ENCODE data around the gene CCND1.
"Not testable (repeated sequence)": the region's sequence is repeated elsewhere in the genome, so short reads cannot be mapped to it uniquely, and the experiment has no call there.

The CCND1 gene

GRCh38 chr11:69667619-69668604 lies 27.0 kb downstream of the CCND1 start:
- DNase-seq: no peak

DNA sequence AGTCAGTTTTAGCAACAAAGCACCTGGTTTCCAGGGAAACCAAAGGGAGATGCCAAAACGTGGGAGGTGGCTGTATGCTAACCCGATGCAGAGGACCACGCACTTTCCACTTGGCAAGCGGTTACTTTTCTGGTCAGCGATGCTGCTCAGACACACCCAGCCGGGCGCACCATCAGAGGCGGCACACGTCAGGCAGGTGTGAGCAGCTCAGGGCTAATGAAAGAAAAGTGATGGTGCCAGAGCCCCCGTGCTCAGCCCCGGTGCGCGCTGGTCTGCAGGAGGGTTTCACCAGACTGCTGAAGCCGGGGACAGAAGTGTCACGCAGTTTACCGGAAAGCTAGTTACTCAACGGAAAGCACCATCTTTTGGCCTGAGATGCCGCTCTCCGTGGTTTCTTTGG lies 28.5 kb downstream of the CCND1 start:
- no peak for DNase-seq

DNA sequence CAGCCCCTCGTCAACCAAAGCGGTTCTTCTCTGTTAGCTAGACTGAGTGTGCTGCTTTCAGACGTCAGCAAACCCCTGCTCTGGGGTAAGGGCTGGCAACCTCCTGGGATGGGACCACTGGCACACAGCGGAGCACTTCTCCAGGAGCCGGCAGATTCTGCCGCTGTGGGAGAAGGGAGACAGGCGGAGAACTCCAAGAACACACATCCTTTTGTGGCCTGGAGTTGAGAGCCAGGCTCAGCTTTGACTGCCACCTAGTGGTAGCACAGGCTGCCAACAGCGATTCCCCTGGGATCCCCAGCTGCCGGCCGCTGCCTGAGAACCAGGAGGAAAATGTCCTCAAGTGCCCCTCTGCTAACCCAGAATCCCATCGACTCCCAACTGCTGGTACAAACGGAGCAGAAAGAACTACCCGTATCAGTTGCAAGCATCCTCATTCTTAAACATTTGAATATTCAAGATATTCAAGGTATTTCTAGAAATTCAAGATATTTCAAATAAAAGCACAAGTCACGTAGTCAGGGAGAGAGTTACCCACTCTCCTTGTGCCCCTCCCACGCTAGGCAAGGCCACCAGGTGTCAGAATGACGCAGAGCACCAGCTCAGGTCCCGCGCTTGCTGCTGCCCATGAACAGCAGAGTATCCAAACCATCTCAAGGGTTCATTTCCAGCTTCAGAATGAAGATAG lies 29.3 kb downstream of the CCND1 start:
- DNase-seq: peak; percentile 66 to 91

GRCh38 chr11:69671734-69672465 lies 30.9 kb downstream of the CCND1 start:
- no peak for DNase-seq

DNA sequence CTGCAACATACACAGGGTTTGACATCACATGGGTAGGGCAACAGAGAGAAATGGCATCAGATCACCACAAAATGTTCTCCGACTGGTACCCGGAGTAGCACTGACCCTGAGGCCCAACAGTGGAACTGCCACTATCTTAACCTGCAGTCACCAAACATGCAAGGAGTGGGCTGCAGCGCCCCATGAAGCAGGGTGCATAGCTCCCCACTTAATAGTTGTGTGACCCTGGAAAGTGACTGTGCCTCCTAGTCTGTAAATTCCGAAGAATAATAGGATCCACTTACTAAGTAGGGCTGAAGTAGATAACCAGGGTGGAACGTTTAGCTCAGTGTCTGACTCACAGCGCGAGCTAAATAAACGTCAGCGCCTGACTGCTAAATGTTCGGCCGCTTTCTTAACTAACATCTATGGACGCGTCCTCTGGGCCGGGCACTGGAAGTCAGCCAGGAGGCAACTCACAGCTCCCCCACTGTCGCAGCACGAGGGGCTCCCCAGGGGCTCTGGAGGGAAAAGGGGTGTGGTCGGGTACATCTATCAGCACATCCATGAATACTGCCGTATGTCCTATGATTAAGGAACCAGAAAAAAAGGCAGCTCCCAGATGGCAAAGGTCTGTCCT lies 33.4 kb downstream of the CCND1 start:
- no peak for DNase-seq

DNA sequence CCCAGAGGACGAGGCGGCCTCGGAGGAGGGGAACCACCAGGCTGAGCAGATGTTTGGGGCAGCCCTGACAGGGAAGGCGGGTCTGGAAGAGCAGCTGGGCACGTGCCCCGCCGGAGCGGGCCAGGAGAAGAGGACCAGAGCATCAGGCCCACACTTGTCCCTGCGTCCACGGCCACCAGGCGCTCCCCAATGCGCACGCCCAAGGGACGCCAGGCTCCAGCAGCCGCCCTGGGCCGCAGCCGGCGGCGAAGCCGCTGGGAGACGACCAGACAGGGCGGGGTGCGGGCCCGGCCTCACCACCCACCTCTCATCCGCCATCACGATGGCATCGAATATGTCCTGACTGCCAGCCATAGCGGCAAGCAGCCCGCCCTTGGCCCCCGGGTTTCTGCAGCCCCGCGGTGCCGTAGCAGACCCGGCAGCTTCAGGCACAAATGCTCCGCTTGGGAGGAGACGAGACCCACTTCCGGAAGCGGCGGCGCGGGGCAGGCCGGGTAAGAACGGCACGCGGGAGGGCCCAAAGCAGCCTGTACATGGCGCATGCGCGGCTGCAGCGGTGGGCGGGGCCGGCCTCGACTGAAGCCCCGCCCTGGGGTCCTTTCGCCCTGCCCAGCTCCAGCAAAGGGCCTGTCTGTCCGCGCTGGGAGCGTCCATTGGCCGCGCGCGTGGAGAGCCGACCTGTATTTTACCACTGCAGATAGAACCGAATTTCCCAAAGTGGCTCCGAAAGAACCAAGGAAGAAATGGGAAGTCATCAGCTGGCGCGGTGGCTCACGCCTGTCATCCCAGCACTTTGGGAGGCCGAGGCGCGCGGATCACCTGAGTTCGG lies 34.1 kb downstream of the CCND1 start, which contains the start of gene LTO1:
Gene LTO1 (minus strand): TSS at position 468 of the 829 bp plus-strand sequence. CDS start 114 bp downstream, at position 354.
- DNase-seq: peak; percentile 89 to 98

DNA sequence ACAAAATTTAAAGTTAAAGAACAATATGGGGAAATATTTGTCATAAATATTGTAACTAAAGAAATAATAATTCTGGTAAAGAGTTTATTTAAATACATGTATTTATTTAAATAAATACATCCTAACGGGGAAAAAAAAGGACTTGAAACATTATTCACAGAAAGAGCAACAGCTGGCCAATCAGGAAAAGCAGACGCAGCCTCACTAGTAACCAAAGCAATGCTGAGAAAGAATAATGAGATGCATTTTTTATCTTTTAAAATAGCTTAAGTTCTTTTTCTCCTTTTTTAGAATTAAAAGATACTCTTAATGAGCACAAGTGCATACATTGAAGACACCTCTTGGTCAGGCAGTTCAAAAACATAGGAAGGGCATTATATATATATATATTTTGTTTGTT lies 36.8 kb downstream of the CCND1 start:
- DNase-seq: no peak

GRCh38 chr11:69680688-69681087 lies 39.7 kb downstream of the CCND1 start:
- DNase-seq: no peak

GRCh38 chr11:69682221-69682620 lies 41.3 kb downstream of the CCND1 start:
- no peak for DNase-seq

DNA sequence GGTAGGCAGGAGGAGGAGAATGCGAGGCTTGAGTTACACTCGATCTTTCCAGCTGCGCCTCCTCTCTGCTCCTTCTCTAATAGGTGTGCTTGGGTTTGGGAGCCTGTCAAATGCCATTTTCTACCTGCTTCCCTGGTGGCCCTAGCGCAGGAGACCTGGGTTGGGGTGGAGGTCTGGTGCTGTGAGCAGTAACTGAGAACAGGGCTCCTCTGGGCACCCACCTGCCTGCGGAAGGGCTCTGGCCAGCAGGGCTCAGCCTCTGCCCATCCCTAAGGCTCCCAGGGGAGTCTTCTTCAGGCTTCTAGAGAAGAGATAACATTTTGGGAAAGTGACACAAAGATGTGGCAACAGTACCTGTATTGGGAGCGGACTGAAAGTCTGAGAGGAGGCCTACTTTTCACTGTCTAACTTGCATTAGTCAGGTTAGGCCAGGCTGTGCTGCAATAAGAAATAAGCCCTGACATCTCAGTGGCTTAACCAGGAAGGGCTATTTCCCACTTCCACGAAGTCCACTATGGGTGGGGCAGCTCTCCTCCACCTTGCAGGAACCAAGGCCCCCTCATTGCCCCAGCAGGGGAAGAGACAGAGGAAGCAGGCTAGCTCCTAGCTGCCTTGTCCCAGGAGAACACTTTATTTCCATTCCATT lies 41.8 kb downstream of the CCND1 start:
- DNase-seq: no peak

DNA sequence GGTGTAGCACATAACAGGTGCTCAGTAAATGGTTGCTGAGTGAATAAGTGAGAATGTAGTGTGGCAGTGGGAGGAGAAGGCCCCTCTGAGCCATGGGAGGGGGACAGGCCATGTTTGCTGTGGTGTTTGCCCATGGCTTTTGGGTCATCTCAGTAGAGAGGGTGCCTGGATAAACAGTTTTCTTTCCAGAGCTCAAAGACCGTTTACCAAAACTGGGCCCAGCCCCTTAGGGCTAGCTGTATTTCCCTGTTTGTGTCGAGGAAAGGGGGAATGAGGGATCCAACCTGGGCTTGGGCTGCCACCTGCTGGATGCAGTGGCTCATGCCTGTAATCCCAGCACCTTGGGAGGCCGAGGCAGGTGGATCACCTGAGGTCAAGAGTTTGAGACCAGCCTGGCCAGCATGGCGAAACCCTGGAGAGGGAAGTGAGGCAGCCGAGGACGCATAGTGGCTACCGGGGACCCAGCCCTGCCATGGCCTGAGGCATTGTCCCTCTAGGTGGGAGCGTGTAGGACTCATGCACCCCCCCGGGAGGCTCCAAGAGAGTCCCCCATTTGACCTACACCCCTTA lies 42.9 kb downstream of the CCND1 start:
- peak in 1 of 2 experiments; percentile 60 for DNase-seq

GRCh38 chr11:69684651-69685050 lies 43.7 kb downstream of the CCND1 start:
- DNase-seq: no peak

DNA sequence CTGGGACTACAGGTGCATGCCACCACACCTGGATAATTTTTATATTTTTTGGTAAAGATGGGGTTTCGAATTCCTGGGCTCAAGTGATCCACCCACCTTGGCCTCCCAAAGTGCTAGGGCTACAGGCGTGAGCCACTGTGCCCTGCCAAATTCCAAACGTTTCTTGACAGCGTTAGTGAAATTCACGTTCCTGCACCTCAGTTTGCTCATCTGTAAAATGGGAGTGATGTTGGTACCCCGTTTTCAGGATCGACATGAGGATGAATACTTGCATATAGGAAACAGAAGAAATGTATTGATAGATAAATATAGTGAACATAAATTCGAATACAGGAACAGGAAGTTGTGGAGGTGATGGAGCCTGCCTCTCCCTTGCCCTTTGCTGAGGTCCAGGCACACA lies 44.4 kb downstream of the CCND1 start:
- DNase-seq: no peak

- DNase-seq: no peak
Observed at GRCh38 chr11:69686452-69686851, 45.5 kb downstream of the CCND1 start.

- DNase-seq: no peak
Observed at GRCh38 chr11:69686856-69687255, 45.9 kb downstream of the CCND1 start.

GRCh38 chr11:69687969-69688771 lies 47.2 kb downstream of the CCND1 start:
- not testable (repeated sequence) for DNase-seq

DNA sequence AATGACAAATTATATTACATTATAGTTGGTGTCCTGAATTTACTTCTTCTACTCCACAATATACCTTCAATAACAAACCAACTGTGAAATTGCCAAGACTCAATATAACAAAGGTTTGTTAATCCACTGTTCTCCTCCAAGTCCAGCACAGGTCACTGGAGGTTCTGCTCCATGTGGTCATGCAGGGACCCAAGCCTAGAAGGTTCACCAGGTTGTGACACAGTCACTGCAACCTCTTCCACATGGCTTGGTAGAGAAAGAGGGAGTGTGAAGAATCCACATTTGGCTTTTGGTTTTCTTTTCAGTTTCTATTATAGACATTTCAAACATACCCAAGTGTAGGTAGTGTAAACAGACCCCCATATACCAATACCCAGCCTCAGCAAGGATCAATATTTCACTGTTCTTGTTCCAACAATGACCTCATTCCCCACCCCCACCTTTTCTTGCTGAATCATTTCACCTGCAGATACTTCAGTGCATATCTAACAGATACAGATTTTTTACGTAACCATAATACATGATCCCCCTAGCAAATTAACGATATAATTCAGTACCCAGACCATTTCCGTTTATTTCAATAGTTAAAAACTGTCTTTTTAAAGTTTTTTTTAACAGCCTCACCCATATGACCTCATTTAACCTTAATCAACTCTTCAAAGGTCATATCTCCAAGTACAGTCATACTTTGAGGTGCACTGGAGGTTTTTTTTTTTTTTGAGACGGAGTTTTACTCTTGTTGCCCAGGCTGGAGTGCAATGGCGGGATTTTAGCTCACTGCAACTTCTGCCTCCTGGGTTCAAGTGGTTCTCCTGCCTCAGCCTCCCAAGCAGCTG lies 48.7 kb downstream of the CCND1 start:
- DNase-seq: no peak

DNA sequence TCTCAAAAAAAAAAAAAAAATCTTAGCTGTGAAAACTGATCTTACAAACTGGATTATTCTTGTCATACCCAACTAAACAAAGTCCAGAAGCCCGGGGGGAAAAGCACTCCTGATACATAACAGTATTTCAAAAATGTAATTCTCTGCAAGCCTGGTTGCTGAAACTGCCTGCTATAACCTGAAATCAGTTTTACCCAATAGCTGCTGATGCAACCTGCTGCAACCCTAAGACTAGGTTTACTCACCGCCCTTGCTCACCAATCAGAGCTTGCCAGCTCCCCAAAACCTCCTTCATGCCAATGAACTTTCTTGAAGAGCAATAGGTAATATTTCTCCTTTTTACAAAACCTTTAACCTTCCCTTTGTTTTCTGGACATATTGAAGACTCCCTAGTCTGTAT lies 50.5 kb downstream of the CCND1 start:
- no peak for DNase-seq

GRCh38 chr11:69692422-69692821 lies 51.5 kb downstream of the CCND1 start:
- no peak for DNase-seq

Data from NCI-H526 (cell line).